NK-92 (cell line): Measurements from ENCODE around the gene ZBED3.
"Not testable (repeated sequence)": the region's sequence is repeated elsewhere in the genome, so short reads cannot be mapped to it uniquely, and the experiment has no call there.

ENCODE experiments used
- DNase-seq: peaks from one replicate; lab custom pipeline; 2025; ENCODE audit not compliant: unreplicated experiment; lab: John Stamatoyannopoulos, UW

ZBED3 gene

GRCh38 chr5:77086689-77087483 is at the start of gene ZBED3:
Gene ZBED3, minus strand, starts transcription at chr5:77087285. Its CDS starts 9,407 bp downstream, at chr5:77077878.
- DNase-seq: no peak

DNA sequence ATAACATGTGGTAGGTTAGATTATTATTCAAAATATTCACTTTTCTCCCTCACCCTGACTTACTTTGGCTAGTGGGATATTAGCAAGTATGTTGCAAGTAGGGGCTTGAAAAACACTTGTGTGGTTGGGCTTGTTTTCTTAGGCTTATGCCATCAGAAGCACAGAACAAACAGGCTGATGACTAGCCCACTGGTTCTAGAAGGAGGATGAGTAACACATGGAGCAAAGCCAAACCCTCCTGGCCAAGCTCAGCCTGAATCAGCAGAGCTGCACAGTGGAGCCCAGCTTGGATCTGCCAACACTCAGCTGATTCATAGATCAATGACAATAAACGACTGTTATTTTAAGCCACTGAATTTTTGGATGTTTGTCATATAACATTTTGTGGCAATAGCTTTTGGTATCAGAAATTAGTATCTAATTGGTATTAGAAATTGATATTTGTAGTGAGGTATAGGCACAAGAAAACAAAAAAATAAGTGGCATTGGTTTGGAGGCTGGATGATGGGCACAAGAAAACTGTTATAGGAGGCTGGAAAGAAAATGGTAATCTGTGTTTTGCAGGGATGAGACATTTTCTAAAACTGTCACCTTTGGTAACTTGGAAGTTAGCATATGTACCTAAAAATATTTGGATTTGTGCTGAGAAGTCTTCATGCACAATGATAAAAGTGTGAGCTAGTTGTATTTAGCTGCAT is 46.1 kb upstream of the ZBED3 start:
- DNase-seq: no peak

- no peak for DNase-seq
These were observed 44.3 kb upstream of the ZBED3 start for GRCh38 chr5:77131361-77131760.

GRCh38 chr5:77129391-77129990 is 42.4 kb upstream of the ZBED3 start:
- DNase-seq: no peak

DNA sequence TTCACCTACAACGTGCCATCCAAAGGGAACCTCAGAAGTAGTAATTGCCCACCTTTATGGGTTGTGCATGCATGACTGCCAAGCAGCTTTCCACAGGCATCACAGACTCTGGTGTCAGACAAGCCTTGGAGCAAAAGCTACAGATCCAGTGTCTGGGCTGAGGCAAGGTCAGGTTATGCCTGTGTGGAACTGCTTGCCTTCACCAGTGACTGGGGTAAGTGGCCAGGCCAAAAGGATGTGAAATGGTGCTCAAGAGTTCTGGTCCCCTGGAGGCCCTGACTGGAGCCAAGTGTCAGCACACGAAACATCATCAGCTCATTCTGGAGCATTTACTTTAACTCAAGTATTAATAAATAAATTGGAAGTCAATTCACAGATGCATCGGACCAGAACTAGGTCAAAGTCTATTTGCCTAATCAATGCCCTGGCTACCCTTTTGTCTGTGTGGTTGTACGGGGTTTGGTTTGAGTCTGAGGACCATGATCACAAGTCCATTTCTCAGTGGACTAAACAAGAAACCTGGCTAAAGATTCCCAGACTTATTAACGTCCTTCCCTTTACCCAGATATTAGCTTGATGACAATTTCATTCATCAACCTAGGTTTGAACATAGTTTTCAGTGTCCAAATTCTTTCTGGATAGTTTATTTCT is 41.5 kb upstream of the ZBED3 start:
- DNase-seq: no peak

DNA sequence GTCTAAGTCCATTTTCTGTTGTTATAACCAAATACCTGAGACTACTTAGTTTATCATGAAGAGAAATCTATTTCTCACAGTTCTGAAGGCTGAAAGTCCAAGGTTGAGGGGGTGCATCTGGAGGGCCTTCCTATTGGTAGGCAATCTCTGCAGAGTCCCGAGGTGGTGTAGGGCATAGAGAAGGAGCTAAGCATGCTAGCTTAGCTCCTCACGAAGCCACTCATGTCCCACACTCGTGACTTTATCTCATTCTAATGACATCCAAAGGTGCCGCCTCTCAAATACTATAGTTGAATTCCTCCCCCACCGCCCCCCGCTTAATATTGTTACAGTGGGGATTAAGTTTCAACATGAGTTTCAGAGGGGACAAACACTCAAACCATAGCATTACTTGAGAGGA is 36.0 kb upstream of the ZBED3 start:
- DNase-seq: no peak

DNA sequence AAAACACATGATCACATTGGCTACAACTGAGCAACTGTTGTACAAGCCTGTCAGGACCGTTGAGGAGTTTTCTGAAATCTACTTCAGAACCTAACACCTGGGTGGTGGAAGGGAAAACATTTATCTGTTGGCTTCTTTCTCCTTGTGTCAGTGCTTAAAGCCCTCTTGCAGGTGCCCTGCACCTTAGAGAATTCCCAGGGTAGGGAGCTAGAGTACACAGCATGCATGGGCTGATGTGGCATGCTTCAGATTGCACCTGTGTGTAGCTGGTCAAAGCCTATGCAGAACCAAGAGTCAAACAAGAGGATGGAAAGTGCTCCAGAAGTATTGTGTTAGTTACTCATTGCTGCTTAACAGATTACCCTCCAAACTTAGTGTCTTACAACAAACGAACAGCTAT is 33.6 kb upstream of the ZBED3 start:
- no peak for DNase-seq

GRCh38 chr5:77120086-77120485 is 33.0 kb upstream of the ZBED3 start:
- DNase-seq: no peak

DNA sequence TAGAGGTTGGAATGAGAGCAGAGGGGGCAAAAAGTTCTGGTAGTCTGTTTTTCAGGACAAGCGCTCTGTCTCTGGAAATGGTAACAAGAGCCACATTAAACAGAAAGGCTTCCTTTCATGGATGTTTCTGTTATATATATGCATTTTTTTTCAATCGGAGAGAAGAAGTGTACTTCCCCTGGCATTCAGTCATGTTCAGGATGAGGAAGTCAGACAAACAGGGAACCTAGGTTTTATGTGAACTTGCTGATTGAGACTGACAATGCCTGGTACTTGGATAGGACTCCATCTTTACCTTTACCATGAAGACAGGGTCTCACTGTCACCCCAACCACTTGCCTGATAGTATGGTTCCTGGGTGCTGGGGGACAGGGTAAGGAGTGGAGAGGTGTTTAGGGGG is 30.1 kb upstream of the ZBED3 start:
- no peak for DNase-seq

- DNase-seq: not testable (repeated sequence)
These were observed 19.9 kb upstream of the ZBED3 start for GRCh38 chr5:77107035-77107434.

GRCh38 chr5:77104813-77105212 is 17.7 kb upstream of the ZBED3 start:
- no peak for DNase-seq

GRCh38 chr5:77103457-77103856 is 16.4 kb upstream of the ZBED3 start:
- DNase-seq: no peak

- no peak for DNase-seq
These were observed 15.5 kb upstream of the ZBED3 start for GRCh38 chr5:77102549-77102948.

DNA sequence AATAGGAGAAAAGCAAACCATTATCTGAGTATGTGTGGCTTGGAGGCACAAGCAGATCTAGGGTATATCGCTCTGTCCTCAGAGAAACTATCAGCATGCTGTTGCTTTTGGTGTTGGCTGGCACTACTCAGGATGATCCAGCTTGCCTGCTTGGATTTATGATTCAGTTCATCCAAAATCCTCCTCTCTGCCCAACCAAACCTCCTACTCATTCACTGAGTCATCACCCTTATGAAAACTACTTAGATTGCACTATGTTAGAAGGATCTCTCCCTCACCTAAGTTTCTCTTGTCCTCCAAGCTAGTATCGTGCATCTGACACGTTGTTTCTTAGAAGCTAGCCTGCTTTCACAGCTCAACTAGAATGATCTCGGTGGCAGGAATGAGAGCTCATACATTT is 14.2 kb upstream of the ZBED3 start:
- no peak for DNase-seq

DNA sequence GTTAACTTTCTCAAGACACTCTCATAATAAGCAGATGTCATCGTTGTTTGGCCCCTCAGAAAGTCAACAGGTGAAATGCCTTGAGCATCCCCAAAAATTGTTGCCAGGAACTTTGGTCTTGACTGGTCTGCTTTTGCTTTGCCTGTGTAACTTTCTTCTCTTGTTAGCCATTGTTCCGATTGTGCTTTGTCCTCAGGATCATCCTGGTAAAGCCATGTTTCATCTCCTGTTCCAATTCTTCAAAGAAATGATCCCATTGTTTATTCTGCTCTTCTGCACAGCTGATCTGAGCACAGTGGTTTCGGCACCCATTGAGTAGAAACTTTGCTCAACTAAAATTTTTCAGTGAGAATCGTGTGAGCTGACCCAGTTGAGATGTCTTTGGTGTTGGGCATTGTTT is 8.1 kb upstream of the ZBED3 start:
- DNase-seq: no peak

DNA sequence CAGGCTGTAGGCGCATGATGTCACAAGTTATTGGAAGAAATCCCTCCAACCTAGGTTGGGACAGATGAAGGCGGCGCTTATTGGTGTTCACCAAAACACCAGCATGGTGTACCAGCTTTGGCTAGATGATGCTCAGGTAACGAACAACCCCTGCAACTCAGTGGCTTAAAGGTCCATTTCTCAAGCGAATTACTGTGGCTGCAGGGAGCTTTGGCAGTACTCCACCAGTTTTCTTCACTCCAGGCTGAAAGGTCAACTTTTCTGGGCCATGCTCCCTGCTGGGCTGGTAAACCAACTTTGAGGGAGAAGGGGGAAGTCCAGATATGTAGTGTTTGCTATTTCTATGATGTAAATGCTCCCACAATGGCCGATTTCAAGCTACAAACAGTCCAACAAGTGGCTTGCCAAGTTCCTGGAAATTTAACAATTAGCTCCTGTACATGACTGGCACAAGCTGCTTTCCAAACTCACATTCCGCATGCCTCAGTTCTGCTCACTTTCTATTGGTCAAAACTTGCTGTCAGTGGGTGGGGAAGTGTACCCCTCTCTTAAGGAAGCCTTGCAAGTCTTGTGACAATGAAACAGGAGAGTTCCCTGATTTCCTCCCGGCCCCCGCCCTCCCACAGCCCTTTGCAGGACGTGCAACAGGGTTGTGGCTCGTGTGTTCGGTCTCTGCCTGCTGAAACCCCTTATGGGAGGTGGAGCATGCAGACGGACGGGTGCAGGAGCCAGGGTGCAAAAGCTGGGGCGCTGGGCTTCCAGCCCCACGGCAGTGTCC is 588 bp upstream of the ZBED3 start:
- DNase-seq: no peak

DNA sequence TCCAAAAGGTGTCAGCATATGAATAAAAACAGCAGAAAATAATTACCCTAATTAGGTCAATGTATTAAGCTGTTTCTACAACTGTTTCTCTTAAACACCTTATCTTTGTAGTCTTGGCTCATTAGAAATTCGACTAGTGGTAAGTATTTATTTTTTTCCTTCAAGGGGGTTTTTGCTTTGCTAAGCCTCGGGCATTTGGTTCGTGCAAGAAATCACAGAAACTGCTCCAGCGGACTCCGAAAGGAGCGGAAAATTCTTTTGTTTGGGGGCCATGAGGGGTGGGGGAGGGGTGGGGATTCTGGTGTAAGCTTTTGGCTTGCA is 757 bp downstream of the ZBED3 start:
- no peak for DNase-seq

- DNase-seq: no peak
These were observed 4.0 kb downstream of the ZBED3 start for GRCh38 chr5:77083088-77083487.

- DNase-seq: no peak
These were observed 4.8 kb downstream of the ZBED3 start for GRCh38 chr5:77082280-77082679.

GRCh38 chr5:77080905-77081304 is 6.2 kb downstream of the ZBED3 start:
- DNase-seq: no peak

GRCh38 chr5:77080479-77080878 is 6.6 kb downstream of the ZBED3 start:
- not testable (repeated sequence) for DNase-seq
